Measurements from ENCODE around the gene SULT1B1. TPM values are rescaled to one million over a fixed set of nuclear protein-coding genes. Genes with fewer than 3 reads are reported as not detected.
A peak's percentile ranks its signal among the peaks of the same experiment; 100 is the strongest.

The SULT1B1 gene
- total RNA-seq, 1 donor from 2014 or later, result 1.2 TPM

GRCh38 chr4:69743476-69744156 lies 16.8 kb downstream of the SULT1B1 start:
- DNase-seq (ENCODE audit: extremely low spot score, unreplicated experiment), result no peak
- Mint-ChIP-seq H3K27me3 (ENCODE audit: unreplicated experiment) (no peaks in the 10 kb centered on the region), H3K9me3 (ENCODE audit: unreplicated experiment) (peaks cover 16% of the 10 kb centered on the region), H3K4me3 (ENCODE audit: unreplicated experiment) (no peak overlapping the region), H3K36me3 (ENCODE audit: unreplicated experiment) (peaks cover 8% of the 10 kb centered on the region), H3K4me1 (ENCODE audit: unreplicated experiment) (peaks cover 7% of the 10 kb centered on the region), H3K27ac (ENCODE audit: unreplicated experiment) (no peak overlapping the region)
- TF ChIP-seq, protein P1, sequence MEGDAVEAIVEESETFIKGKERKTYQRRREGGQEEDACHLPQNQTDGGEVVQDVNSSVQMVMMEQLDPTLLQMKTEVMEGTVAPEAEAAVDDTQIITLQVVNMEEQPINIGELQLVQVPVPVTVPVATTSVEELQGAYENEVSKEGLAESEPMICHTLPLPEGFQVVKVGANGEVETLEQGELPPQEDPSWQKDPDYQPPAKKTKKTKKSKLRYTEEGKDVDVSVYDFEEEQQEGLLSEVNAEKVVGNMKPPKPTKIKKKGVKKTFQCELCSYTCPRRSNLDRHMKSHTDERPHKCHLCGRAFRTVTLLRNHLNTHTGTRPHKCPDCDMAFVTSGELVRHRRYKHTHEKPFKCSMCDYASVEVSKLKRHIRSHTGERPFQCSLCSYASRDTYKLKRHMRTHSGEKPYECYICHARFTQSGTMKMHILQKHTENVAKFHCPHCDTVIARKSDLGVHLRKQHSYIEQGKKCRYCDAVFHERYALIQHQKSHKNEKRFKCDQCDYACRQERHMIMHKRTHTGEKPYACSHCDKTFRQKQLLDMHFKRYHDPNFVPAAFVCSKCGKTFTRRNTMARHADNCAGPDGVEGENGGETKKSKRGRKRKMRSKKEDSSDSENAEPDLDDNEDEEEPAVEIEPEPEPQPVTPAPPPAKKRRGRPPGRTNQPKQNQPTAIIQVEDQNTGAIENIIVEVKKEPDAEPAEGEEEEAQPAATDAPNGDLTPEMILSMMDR (IDR thresholded peaks at IDR 0.05), result no peak

DNA sequence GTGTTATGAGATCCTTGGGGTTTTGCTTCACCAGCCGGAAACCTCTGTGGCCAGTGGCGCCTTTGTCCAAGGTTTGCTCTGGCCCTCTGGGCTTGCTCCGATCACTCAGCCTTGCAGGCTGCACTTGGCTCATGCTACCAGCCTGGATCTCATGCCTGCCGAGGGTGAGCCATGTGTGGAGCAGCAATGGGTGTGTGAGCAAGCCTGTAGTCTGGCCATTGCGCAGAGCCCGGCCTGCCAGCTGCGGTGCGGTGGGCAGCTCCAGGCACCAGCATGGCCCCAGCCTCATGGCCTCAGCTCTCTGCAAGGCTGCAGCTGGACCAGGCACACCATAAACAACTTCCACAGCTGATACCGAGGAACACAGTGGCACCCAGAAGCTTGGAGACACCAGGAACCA lies 17.8 kb downstream of the SULT1B1 start:
- Mint-ChIP-seq H3K36me3 (ENCODE audit: unreplicated experiment) (peaks cover 8% of the 10 kb centered on the region), H3K27ac (ENCODE audit: unreplicated experiment) (no peak overlapping the region)
- TF ChIP-seq, protein P1 (IDR thresholded peaks at IDR 0.05), result no peak

GRCh38 chr4:69738872-69739271 lies 21.5 kb downstream of the SULT1B1 start:
- DNase-seq (ENCODE audit: extremely low spot score, unreplicated experiment), result no peak
- H3K4me1 Mint-ChIP-seq (ENCODE audit: unreplicated experiment), result peaks cover 1% of the 10 kb centered on the region
- no peaks in the 10 kb centered on the region for H3K36me3 Mint-ChIP-seq (ENCODE audit: unreplicated experiment)
- H3K27ac Mint-ChIP-seq (ENCODE audit: unreplicated experiment), result no peak overlapping the region
- TF ChIP-seq, protein P1 (IDR thresholded peaks at IDR 0.05), result no peak
- H3K27me3 Mint-ChIP-seq (ENCODE audit: unreplicated experiment), result no peaks in the 10 kb centered on the region
- H3K4me3 Mint-ChIP-seq (ENCODE audit: unreplicated experiment), result no peak overlapping the region
- no peaks in the 10 kb centered on the region for H3K9me3 Mint-ChIP-seq (ENCODE audit: unreplicated experiment)

More for the DNA sequence above, 17.8 kb downstream of the SULT1B1 start:
- DNase-seq (ENCODE audit: extremely low spot score, unreplicated experiment), result no peak
- Mint-ChIP-seq H3K9me3 (ENCODE audit: unreplicated experiment) (peaks cover 16% of the 10 kb centered on the region), H3K4me3 (ENCODE audit: unreplicated experiment) (no peak overlapping the region), H3K4me1 (ENCODE audit: unreplicated experiment) (no peaks in the 10 kb centered on the region), H3K27me3 (ENCODE audit: unreplicated experiment) (no peaks in the 10 kb centered on the region)

GRCh38 chr4:69735119-69735518 lies 25.3 kb downstream of the SULT1B1 start:
- Mint-ChIP-seq H3K4me3 (ENCODE audit: unreplicated experiment) (no peak overlapping the region), H3K4me1 (ENCODE audit: unreplicated experiment) (peaks cover 32% of the 10 kb centered on the region), H3K27ac (ENCODE audit: unreplicated experiment) (peak overlapping the region; percentile 16), H3K27me3 (ENCODE audit: unreplicated experiment) (no peaks in the 10 kb centered on the region), H3K9me3 (ENCODE audit: unreplicated experiment) (no peaks in the 10 kb centered on the region), H3K36me3 (ENCODE audit: unreplicated experiment) (no peaks in the 10 kb centered on the region)
- TF ChIP-seq, protein P1 (IDR thresholded peaks at IDR 0.05), result no peak
- DNase-seq (ENCODE audit: extremely low spot score, unreplicated experiment), result no peak

GRCh38 chr4:69731847-69732246 lies 28.6 kb downstream of the SULT1B1 start:
- TF ChIP-seq, protein P1 (IDR thresholded peaks at IDR 0.05), result no peak
- no peak for DNase-seq (ENCODE audit: extremely low spot score, unreplicated experiment)
- H3K27me3 Mint-ChIP-seq (ENCODE audit: unreplicated experiment), result no peaks in the 10 kb centered on the region
- H3K4me3 Mint-ChIP-seq (ENCODE audit: unreplicated experiment), result no peak overlapping the region
- peak overlapping the region; percentile 86 for H3K27ac Mint-ChIP-seq (ENCODE audit: unreplicated experiment)
- no peaks in the 10 kb centered on the region for H3K9me3 Mint-ChIP-seq (ENCODE audit: unreplicated experiment)
- no peaks in the 10 kb centered on the region for H3K36me3 Mint-ChIP-seq (ENCODE audit: unreplicated experiment)
- H3K4me1 Mint-ChIP-seq (ENCODE audit: unreplicated experiment), result peaks cover 63% of the 10 kb centered on the region

Measured in osteocyte (in vitro differentiated cells).